ENCODE measurements around the gene C1orf35. TPM values are rescaled to one million over a fixed set of nuclear protein-coding genes. Genes with fewer than 3 reads are reported as not detected.

C1orf35 gene
- total and polyA plus RNA-seq, 9 of the 15 experiments (the other 6 are each of a cell fraction or from before 2014, with no cell fraction given) = 3.2 to 48.7 (median 12.5) TPM

DNA sequence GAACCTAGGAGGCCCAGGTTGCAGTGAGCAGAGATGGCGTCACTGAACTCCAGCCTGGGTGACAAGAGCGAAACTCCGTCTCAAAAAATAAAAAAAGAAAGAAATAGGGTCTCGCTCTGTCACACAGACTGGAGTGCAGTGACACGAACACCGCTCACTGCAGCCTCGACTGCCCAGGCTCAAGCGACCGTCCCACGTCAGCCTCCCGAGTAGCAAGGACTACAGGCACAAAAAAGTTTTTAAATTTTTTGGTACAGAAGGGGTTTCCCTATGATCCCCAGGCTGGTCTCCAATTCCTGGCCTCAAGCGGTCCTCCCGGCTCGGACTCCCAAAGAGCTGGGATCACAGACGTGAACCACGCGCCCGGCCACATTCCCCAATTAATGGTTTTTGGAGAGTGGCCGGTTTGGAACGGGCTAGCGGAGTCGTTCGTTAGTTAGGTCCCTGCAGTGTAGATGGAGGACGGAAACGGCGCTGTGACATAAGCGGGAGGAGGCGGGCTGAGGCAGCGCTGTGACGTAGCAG is 36.3 kb upstream of the C1orf35 start (continued):
- TF ChIP-seq, protein P1, sequence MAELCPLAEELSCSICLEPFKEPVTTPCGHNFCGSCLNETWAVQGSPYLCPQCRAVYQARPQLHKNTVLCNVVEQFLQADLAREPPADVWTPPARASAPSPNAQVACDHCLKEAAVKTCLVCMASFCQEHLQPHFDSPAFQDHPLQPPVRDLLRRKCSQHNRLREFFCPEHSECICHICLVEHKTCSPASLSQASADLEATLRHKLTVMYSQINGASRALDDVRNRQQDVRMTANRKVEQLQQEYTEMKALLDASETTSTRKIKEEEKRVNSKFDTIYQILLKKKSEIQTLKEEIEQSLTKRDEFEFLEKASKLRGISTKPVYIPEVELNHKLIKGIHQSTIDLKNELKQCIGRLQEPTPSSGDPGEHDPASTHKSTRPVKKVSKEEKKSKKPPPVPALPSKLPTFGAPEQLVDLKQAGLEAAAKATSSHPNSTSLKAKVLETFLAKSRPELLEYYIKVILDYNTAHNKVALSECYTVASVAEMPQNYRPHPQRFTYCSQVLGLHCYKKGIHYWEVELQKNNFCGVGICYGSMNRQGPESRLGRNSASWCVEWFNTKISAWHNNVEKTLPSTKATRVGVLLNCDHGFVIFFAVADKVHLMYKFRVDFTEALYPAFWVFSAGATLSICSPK (IDR thresholded peaks at IDR 0.05; ENCODE audit: borderline replicate concordance) = no peak
- no peak for TF ChIP-seq MECOM (CRISPR knock-in tag; IDR thresholded peaks at IDR 0.05)
- TF ChIP-seq SIX5 (IDR thresholded peaks at IDR 0.05; ENCODE audit: borderline replicate concordance in 1 of 2, insufficient read depth in 1 of 2, low read depth in 1 of 2, low read length in 2 of 2) = no peak
- no peak for TF ChIP-seq BRD4 (IDR thresholded peaks at IDR 0.05)
- no peak for TF ChIP-seq ZNF695 (CRISPR knock-in tag; IDR thresholded peaks at IDR 0.05)
- no peak for TF ChIP-seq KDM1A (IDR thresholded peaks at IDR 0.05)
- TF ChIP-seq, protein P2, sequence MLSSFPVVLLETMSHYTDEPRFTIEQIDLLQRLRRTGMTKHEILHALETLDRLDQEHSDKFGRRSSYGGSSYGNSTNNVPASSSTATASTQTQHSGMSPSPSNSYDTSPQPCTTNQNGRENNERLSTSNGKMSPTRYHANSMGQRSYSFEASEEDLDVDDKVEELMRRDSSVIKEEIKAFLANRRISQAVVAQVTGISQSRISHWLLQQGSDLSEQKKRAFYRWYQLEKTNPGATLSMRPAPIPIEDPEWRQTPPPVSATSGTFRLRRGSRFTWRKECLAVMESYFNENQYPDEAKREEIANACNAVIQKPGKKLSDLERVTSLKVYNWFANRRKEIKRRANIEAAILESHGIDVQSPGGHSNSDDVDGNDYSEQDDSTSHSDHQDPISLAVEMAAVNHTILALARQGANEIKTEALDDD (IDR thresholded peaks at IDR 0.05) = peak; percentile 23; the same call in 1 of the 2 replicates
- TF ChIP-seq BRD9 (IDR thresholded peaks at IDR 0.05; ENCODE audit: low read depth, partially characterized antibody) = peak; percentile 65
- no peak for TF ChIP-seq SAFB2 (IDR thresholded peaks at IDR 0.05; ENCODE audit: borderline replicate concordance, low read depth, low read length, severe bottlenecking)
- 0 out of 2 replicates have a peak, but pooled peaks have one; percentile 14 for TF ChIP-seq ZNF324 (CRISPR knock-in tag; IDR thresholded peaks at IDR 0.05)
- TF ChIP-seq, protein P3, sequence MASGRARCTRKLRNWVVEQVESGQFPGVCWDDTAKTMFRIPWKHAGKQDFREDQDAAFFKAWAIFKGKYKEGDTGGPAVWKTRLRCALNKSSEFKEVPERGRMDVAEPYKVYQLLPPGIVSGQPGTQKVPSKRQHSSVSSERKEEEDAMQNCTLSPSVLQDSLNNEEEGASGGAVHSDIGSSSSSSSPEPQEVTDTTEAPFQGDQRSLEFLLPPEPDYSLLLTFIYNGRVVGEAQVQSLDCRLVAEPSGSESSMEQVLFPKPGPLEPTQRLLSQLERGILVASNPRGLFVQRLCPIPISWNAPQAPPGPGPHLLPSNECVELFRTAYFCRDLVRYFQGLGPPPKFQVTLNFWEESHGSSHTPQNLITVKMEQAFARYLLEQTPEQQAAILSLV (tag; IDR thresholded peaks at IDR 0.05) = no peak
- TF ChIP-seq JUND (IDR thresholded peaks at IDR 0.05; ENCODE audit: borderline replicate concordance, low read depth, low read length) = no peak; the same call in 1 of the 2 replicates
- TF ChIP-seq JUND (tag; IDR thresholded peaks at IDR 0.05; ENCODE audit: borderline replicate concordance, low read depth, low read length) = no peak
- no peak for TF ChIP-seq CREM (IDR thresholded peaks at IDR 0.05; ENCODE audit: low read depth)
- no peak for TF ChIP-seq ZBTB17 (CRISPR knock-in tag; IDR thresholded peaks at IDR 0.05)
- TF ChIP-seq IFI16 (CRISPR knock-in tag; IDR thresholded peaks at IDR 0.05) = no peak
- TF ChIP-seq ZNF561 (CRISPR knock-in tag; conservative IDR thresholded peaks at IDR 0.05) = no peak
- TF ChIP-seq DPF2 (IDR thresholded peaks at IDR 0.05) = no peak
- no peak for TF ChIP-seq HDAC6 (IDR thresholded peaks at IDR 0.05; ENCODE audit: low read depth, low read length)
- peak; percentile 13; the same call in 1 of the 2 replicates for TF ChIP-seq ZSCAN32 (CRISPR knock-in tag; IDR thresholded peaks at IDR 0.05)
- TF ChIP-seq ZNF699 (CRISPR knock-in tag; IDR thresholded peaks at IDR 0.05; ENCODE audit: insufficient replicate concordance) = no peak
- TF ChIP-seq ZNF696 (CRISPR knock-in tag; conservative IDR thresholded peaks at IDR 0.05) = no peak
- no peak for TF ChIP-seq HDAC3 (IDR thresholded peaks at IDR 0.05; ENCODE audit: borderline replicate concordance, partially characterized antibody)
- TF ChIP-seq, protein P4, sequence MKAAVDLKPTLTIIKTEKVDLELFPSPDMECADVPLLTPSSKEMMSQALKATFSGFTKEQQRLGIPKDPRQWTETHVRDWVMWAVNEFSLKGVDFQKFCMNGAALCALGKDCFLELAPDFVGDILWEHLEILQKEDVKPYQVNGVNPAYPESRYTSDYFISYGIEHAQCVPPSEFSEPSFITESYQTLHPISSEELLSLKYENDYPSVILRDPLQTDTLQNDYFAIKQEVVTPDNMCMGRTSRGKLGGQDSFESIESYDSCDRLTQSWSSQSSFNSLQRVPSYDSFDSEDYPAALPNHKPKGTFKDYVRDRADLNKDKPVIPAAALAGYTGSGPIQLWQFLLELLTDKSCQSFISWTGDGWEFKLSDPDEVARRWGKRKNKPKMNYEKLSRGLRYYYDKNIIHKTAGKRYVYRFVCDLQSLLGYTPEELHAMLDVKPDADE (conservative IDR thresholded peaks at IDR 0.05; ENCODE audit: control insufficient read depth, low read depth, low read length) = no peak
- no peak for TF ChIP-seq MAFF (IDR thresholded peaks at IDR 0.05; ENCODE audit: low read length)
